Upper lobe of left lung (tissue), 4 donors: Measurements from ENCODE around the gene FOXO3.
A peak's percentile ranks its signal among the peaks of the same experiment; 100 is the strongest.

Source experiments
- POLR2A ChIP-seq, 4 donors: fragments of 450-650 bp; IDR thresholded peaks; one replicate each; pipeline ENCODE4 v1.5.1; 2016 to 2017; ENCODE audit warnings: antibody characterized with exemption in 4 of 4, mild to moderate bottlenecking in 2 of 4
- POLR2AphosphoS5 ChIP-seq, 2 donors: sonication (generic); formaldehyde crosslinking; IDR thresholded peaks; one replicate each; pipeline ENCODE4 v1.5.1; 2017; ENCODE audit warnings: antibody characterized with exemption in 2 of 2

- TF ChIP-seq POLR2A (IDR thresholded peaks at IDR 0.05) (no peak), POLR2AphosphoS5 (IDR thresholded peaks at IDR 0.05) (peak in 1 of 2 donors; percentile 39)
Observed at GRCh38 chr6:108714101-108714765, 153.5 kb downstream of the FOXO3 start.
